Parathyroid adenoma (tissue), 2 donors: ENCODE measurements around the gene MBNL3.

Experiments
- H2AFZ ChIP-seq: fragments of 300-600 bp; sonication (generic); one replicate; pipeline ENCODE4 v1.7.0; 2017; ENCODE audit warnings: antibody characterized with exemption, mild to moderate bottlenecking
- H3K27ac ChIP-seq: fragments of 300-600 bp; sonication (generic); one replicate; pipeline ENCODE4 v1.7.0; 2017
- H3K27me3 ChIP-seq: fragments of 300-600 bp; sonication (generic); one replicate; pipeline ENCODE4 v1.7.0; 2017; ENCODE audit warnings: low read length; ENCODE audit not compliant: control insufficient read depth, insufficient read depth
- H3K36me3 ChIP-seq: fragments of 300-600 bp; sonication (generic); one replicate; pipeline ENCODE4 v1.7.0; 2017; ENCODE audit warnings: low read length; ENCODE audit not compliant: control insufficient read depth, insufficient read depth
- H3K4me1 ChIP-seq: fragments of 300-600 bp; sonication (generic); one replicate; pipeline ENCODE4 v1.7.0; 2017; ENCODE audit warnings: control low read depth
- H3K4me2 ChIP-seq: fragments of 300-600 bp; sonication (generic); one replicate; pipeline ENCODE4 v1.7.0; 2017; ENCODE audit warnings: low read length
- H3K4me3 ChIP-seq: fragments of 300-600 bp; sonication (generic); one replicate; pipeline ENCODE4 v1.7.0; 2017; ENCODE audit warnings: low read depth, low read length
- H3K79me2 ChIP-seq: fragments of 300-600 bp; sonication (generic); one replicate; pipeline ENCODE4 v1.7.0; 2017; ENCODE audit warnings: control low read depth
- H3K9ac ChIP-seq: fragments of 300-600 bp; sonication (generic); one replicate; pipeline ENCODE4 v1.7.0; 2017; ENCODE audit warnings: mild to moderate bottlenecking
- H3K9me3 ChIP-seq: fragments of 300-600 bp; sonication (generic); one replicate; pipeline ENCODE4 v1.7.0; 2017; ENCODE audit warnings: low read length; ENCODE audit not compliant: control insufficient read depth
- CTCF ChIP-seq: fragments of 300-600 bp; sonication (generic); IDR thresholded peaks from one replicate; pipeline ENCODE4 v1.7.0; 2017; ENCODE audit warnings: antibody characterized with exemption, mild to moderate bottlenecking
- donor health status: primary hyperparathyroidism.

The MBNL3 gene

GRCh38 chrX:132504417-132504816 is 15.6 kb upstream of the MBNL3 start:
- Histone ChIP-seq H2AFZ (no peak overlapping the region), H3K9me3 (no peaks in the 10 kb centered on the region), H3K36me3 (no peaks in the 10 kb centered on the region), H3K27ac (no peak overlapping the region), H3K4me1 (no peaks in the 10 kb centered on the region), H3K9ac (no peak overlapping the region), H3K27me3 (no peaks in the 10 kb centered on the region), H3K4me2 (no peak overlapping the region), H3K4me3 (no peak overlapping the region), H3K79me2 (no peaks in the 10 kb centered on the region)
- no peak for TF ChIP-seq CTCF

- Histone ChIP-seq H3K4me1 (no peaks in the 10 kb centered on the region), H3K79me2 (no peaks in the 10 kb centered on the region), H3K4me2 (no peak overlapping the region), H3K4me3 (no peak overlapping the region), H3K9ac (no peak overlapping the region), H3K27ac (no peak overlapping the region), H3K36me3 (no peaks in the 10 kb centered on the region), H2AFZ (no peak overlapping the region), H3K9me3 (no peaks in the 10 kb centered on the region), H3K27me3 (no peaks in the 10 kb centered on the region)
- TF ChIP-seq CTCF: no peak
These were observed 12.8 kb upstream of the MBNL3 start for GRCh38 chrX:132501606-132502005.

GRCh38 chrX:132497432-132497831 is 8.6 kb upstream of the MBNL3 start:
- Histone ChIP-seq H3K27ac (no peak overlapping the region), H3K27me3 (no peaks in the 10 kb centered on the region), H3K79me2 (no peaks in the 10 kb centered on the region), H3K4me2 (no peak overlapping the region), H3K4me3 (no peak overlapping the region), H3K4me1 (no peaks in the 10 kb centered on the region), H2AFZ (no peak overlapping the region), H3K9me3 (no peaks in the 10 kb centered on the region), H3K9ac (no peak overlapping the region), H3K36me3 (no peaks in the 10 kb centered on the region)
- no peak for TF ChIP-seq CTCF

GRCh38 chrX:132493095-132493494 is 4.3 kb upstream of the MBNL3 start:
- H3K27ac ChIP-seq: no peak overlapping the region
- no peak overlapping the region for H2AFZ ChIP-seq
- H3K4me1 ChIP-seq: no peaks in the 10 kb centered on the region
- no peak overlapping the region for H3K9ac ChIP-seq
- H3K4me2 ChIP-seq: no peak overlapping the region
- no peaks in the 10 kb centered on the region for H3K27me3 ChIP-seq
- no peak overlapping the region for H3K4me3 ChIP-seq
- H3K36me3 ChIP-seq: no peaks in the 10 kb centered on the region
- no peaks in the 10 kb centered on the region for H3K9me3 ChIP-seq
- no peak for TF ChIP-seq CTCF
- H3K79me2 ChIP-seq: no peaks in the 10 kb centered on the region

GRCh38 chrX:132491191-132491590 is 2.4 kb upstream of the MBNL3 start:
- Histone ChIP-seq H3K9me3 (no peaks in the 10 kb centered on the region), H3K4me1 (no peaks in the 10 kb centered on the region), H3K27me3 (no peaks in the 10 kb centered on the region), H3K4me2 (no peak overlapping the region), H3K9ac (no peak overlapping the region), H3K79me2 (no peaks in the 10 kb centered on the region), H3K27ac (no peak overlapping the region), H2AFZ (no peak overlapping the region), H3K4me3 (no peak overlapping the region), H3K36me3 (no peaks in the 10 kb centered on the region)
- TF ChIP-seq CTCF: no peak
